CD4-positive, alpha-beta memory T cell (primary cell): ENCODE data around the gene NR4A2. TPM values are rescaled to one million over a fixed set of nuclear protein-coding genes. Genes with fewer than 3 reads are reported as not detected.

ENCODE experiments used
- CTCF ChIA-PET: fragments of 350-600 bp; sonication (Branson Sonifier 250); formaldehyde crosslinking; loops from one replicate; lab custom pipeline; 2021; ENCODE audit warnings: inconsistent platforms; ENCODE audit not compliant: partially characterized antibody; lab: Charles Lee
- POLR2A ChIA-PET: fragments of 350-600 bp; sonication (Branson Sonifier 250); formaldehyde crosslinking; loops from one replicate; lab custom pipeline; 2021; ENCODE audit not compliant: partially characterized antibody; lab: Charles Lee
- DNase-seq, 5 donors: peaks; one replicate each; pipeline versions ENCODE4 v3.0.0 to v3.0.0-alpha.2; 2020 to 2022; ENCODE audit warnings: mixed read lengths in 1 of 5
- H3K27ac ChIP-seq: one replicate; pipeline ENCODE4 v1.7.0; 2013; ENCODE audit warnings: low read depth, low read length
- H3K27me3 ChIP-seq: 2 replicates; pipeline ENCODE4 v1.7.0; 2013; ENCODE audit warnings: mild to moderate bottlenecking, low read length, moderate library complexity; ENCODE audit not compliant: insufficient read depth
- H3K36me3 ChIP-seq: 2 replicates; pipeline ENCODE4 v1.7.0; 2013; ENCODE audit warnings: mild to moderate bottlenecking, low read length, moderate library complexity; ENCODE audit not compliant: insufficient read depth
- H3K4me1 ChIP-seq: 2 replicates; pipeline ENCODE4 v1.7.0; 2013; ENCODE audit warnings: mild to moderate bottlenecking, low read length, moderate library complexity; ENCODE audit not compliant: insufficient read depth
- H3K4me3 ChIP-seq, 2 donors: one replicate each; pipeline ENCODE4 v1.7.0; 2013; ENCODE audit warnings: low read length in 2 of 2, mild to moderate bottlenecking in 1 of 2
- H3K9me3 ChIP-seq, 2 donors: one replicate each; pipeline ENCODE4 v1.7.0; 2013; ENCODE audit warnings: low read length in 2 of 2, control low read depth in 1 of 2; ENCODE audit not compliant: control insufficient read depth in 1 of 2
- H3K27ac Mint-ChIP-seq, 7 donors: one replicate each; pipeline ENCODE4 v1.8.0; 2020 to 2021; ENCODE audit warnings: mixed read lengths in 7 of 7, mild to moderate bottlenecking in 6 of 7, inconsistent platforms in 3 of 7, moderate library complexity in 3 of 7
- H3K27me3 Mint-ChIP-seq, 2 donors: one replicate each; pipeline ENCODE4 v1.8.0; 2020 to 2021; ENCODE audit warnings: mixed read lengths in 2 of 2
- H3K36me3 Mint-ChIP-seq, 2 donors: one replicate each; pipeline ENCODE4 v1.8.0; 2020 to 2021; ENCODE audit warnings: mixed read lengths in 2 of 2, inconsistent platforms in 1 of 2, mild to moderate bottlenecking in 1 of 2
- H3K4me1 Mint-ChIP-seq, 4 donors: one replicate each; pipeline ENCODE4 v1.8.0; 2020 to 2021; ENCODE audit warnings: mixed read lengths in 4 of 4, mild to moderate bottlenecking in 1 of 4
- H3K4me3 Mint-ChIP-seq, 8 donors: one replicate each; pipeline ENCODE4 v1.8.0; 2020 to 2021; ENCODE audit warnings: mixed read lengths in 8 of 8, mild to moderate bottlenecking in 7 of 8, moderate library complexity in 6 of 8, inconsistent platforms in 3 of 8
- H3K9me3 Mint-ChIP-seq, 8 donors: one replicate each; pipeline ENCODE4 v1.8.0; 2020 to 2021; ENCODE audit warnings: mixed read lengths in 8 of 8, mild to moderate bottlenecking in 5 of 8, inconsistent platforms in 3 of 8, moderate library complexity in 1 of 8
- intact Hi-C: fragments of 100-400 bp; cut with micrococcal nuclease; formaldehyde crosslinking; loops from one replicate; pipeline ENCODE4 v1.15.1; 2023
- polyA plus RNA-seq, 2 donors: library from polyadenylated mRNA; unstranded; fragments of 300-500 nt; fragmentation: Illumina TruSeq; gene quantifications; one replicate each; pipeline ENCODE4 v1.2.3, GENCODE V29; 2021
- total RNA-seq, 2 experiments: library from RNA; stranded (reverse); gene quantifications; one replicate each; pipeline ENCODE4 v1.2.3, GENCODE V29; 2021

NR4A2 gene
- total and polyA plus RNA-seq, 4 experiments from 2014 or later = 2.1 to 18.3 (median 5.8) TPM

DNA sequence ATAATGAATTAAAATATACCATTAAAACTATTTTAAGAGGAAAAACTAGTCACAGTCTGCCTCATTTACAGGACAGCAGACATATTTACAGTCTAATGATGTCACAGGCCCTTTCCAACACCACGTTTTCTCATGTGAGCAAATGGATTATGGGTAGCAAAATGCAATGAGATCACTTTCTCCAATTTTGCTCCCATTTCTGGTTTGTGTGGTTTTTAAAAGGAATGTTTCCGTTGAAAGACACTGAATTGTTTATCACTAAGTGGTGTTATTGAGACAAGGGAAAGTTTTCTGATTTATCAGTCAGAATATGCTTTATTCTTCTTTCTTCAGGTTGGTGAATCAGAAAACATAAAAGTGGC, 11.4 kb upstream of the NR4A2 start:
- CTCF ChIA-PET = interaction anchor here (1.7 kb wide), 1 partner anchor 9 kb away, joined by 9 read pairs; no protein-coding TSS in a partner anchor
- no peak for DNase-seq
- intact Hi-C loops = no loop called here

DNA sequence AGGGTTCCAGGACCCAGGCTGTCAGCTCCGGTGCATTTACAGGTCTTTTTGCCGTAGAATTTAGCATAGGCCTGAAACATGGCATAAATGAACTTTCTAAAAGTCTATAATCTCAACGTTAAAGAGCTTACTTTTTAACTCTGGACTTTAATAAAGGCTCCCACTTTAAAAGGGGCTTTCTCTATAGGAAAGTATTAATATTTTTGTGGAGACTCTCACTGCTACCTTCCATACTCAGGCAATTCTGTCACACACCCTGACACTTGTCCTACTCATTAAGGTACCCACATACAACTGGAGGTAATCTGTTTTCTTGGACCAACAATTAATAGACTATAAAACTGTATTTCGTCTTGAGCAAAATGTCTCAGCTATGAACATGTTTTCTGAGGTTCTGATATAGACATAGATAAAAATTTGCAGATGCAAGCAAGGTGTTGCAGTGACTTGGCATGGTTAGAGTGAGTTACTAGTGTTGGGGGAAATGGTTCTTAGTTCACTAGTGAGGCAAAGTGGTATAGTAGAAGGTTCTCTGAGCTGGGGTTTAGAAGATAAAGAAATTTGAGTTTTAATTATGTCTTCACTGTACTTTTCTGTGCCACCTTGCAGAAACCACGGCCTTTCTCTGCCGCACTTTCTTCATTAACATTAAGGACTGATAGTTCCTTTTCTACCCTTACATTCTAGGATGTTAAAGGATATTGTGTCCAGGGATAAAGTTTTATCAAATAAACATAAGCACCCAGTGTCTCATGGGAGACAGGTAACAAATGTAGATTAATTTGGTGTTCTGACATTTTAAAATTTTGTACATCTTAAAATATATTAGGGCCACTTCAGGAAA, 10.8 kb upstream of the NR4A2 start:
- peak overlapping the region; percentile 88 to 94 (median 91) for H3K4me3 Mint-ChIP-seq

More for the DNA sequence above, 11.4 kb upstream of the NR4A2 start:
- H3K9me3 Mint-ChIP-seq = no peaks in the 10 kb centered on the region
- H3K4me3 Mint-ChIP-seq = peak overlapping the region in 1 of 8 donors; percentile 5
- H3K27me3 Mint-ChIP-seq = peaks cover 0 to 2% of the 10 kb centered on the region in 2 donors
- no peaks in the 10 kb centered on the region for H3K36me3 ChIP-seq
- POLR2A ChIA-PET = interaction anchor here (1.3 to 9.7 kb wide), 5 partner anchors 12 to 92 kb away, joined by 4 to 136 read pairs (median 15); partner anchors contain the start of genes GPD2 and NR4A2
- peaks cover 30% of the 10 kb centered on the region for H3K4me1 ChIP-seq
- H3K9me3 ChIP-seq = no peaks in the 10 kb centered on the region
- no peak overlapping the region for H3K4me3 ChIP-seq
- H3K4me1 Mint-ChIP-seq = peaks cover 18 to 48% (median 28%) of the 10 kb centered on the region in 4 donors
- peaks cover 0 to 11% of the 10 kb centered on the region in 2 donors for H3K36me3 Mint-ChIP-seq
- H3K27ac ChIP-seq = no peak overlapping the region
- H3K27me3 ChIP-seq = no peaks in the 10 kb centered on the region
- peak overlapping the region in 5 of 7 donors; percentile 82 to 99 (median 99) for H3K27ac Mint-ChIP-seq

DNA sequence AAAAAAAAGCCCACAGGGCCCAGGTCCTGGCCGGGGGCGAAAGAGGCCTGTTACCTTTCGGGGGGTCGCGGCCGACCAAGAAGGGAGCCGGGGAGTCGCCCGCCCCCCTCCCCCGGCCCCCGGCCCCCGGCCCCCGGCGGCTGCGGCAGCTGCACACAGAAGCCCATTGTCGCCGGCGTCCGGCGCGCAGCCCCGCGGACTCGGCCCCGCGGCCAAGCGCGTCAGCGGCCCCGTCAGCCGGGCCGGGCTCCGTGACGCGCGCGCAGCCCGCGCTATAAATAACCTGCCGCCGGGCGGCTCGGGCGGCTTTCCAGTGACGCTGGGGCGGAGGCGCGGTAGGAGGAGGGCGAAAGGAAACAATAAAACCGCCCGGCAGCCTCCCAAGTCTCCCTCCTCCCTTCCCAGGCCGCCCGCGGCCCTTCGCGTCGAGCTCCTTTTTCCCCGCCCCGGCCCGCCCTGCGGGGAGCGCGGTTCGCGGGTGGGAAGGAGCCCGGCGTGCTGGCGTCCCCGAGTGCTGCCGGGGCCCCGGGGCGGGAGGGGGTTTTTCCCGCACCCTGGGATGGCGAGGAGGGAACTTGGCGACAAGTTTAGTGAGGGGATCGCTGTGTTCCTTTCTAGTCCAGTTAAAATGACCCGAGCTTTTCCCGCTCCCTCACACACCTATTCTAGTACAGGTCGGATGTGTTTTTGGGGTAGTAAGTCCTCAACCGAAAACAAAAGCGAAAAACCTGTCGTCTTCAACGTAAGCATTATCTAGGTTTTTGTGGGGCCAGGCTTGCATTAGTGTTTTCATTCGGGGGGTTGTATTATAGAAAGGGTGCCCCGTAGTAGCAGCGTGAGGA, 10.0 kb upstream of the NR4A2 start:
- peaks cover 37% of the 10 kb centered on the region for H3K4me1 ChIP-seq
- no peaks in the 10 kb centered on the region for H3K27me3 ChIP-seq
- Mint-ChIP-seq H3K36me3 (peaks cover 0 to 11% of the 10 kb centered on the region in 2 donors), H3K27me3 (peaks cover 0 to 2% of the 10 kb centered on the region in 2 donors), H3K9me3 (no peaks in the 10 kb centered on the region), H3K27ac (peak overlapping the region; percentile 95 to 100 (median 99)), H3K4me1 (peaks cover 21 to 48% (median 33%) of the 10 kb centered on the region in 4 donors), H3K4me3 (peak overlapping the region; percentile 91 to 99 (median 96))
- no peaks in the 10 kb centered on the region for H3K9me3 ChIP-seq
- H3K27ac ChIP-seq = peak overlapping the region; percentile 99
- intact Hi-C loops = loop anchor here (1.0 kb wide), 1 partner anchor 8 kb away; no protein-coding TSS in a partner anchor
- peak overlapping the region in 1 of 2 donors; percentile 91 for H3K4me3 ChIP-seq
- ChIA-PET CTCF (interaction anchor here (0.8 to 1.7 kb wide), 3 partner anchors 8 to 58 kb away, joined by 3 to 14 read pairs (median 9); no protein-coding TSS in a partner anchor), POLR2A (interaction anchor here (0.7 to 9.7 kb wide), 14 partner anchors 8 to 1097 kb away, joined by 3 to 136 read pairs (median 4); partner anchors contain the start of genes GPD2 and NR4A2)
- no peaks in the 10 kb centered on the region for H3K36me3 ChIP-seq
- DNase-seq = peak; percentile 90 to 94 (median 93)

More for the DNA sequence above, 10.8 kb upstream of the NR4A2 start:
- DNase-seq = peak in 4 of 5 donors; percentile 22 to 41 (median 28)
- Histone ChIP-seq H3K27me3 (no peaks in the 10 kb centered on the region), H3K36me3 (no peaks in the 10 kb centered on the region), H3K4me3 (peak overlapping the region in 1 of 2 donors; percentile 54), H3K9me3 (no peaks in the 10 kb centered on the region), H3K4me1 (peaks cover 36% of the 10 kb centered on the region), H3K27ac (peak overlapping the region; percentile 99)
- H3K4me1 Mint-ChIP-seq = peaks cover 21 to 48% (median 31%) of the 10 kb centered on the region in 4 donors
- CTCF ChIA-PET = interaction anchor here (0.8 to 1.7 kb wide), 3 partner anchors 9 to 57 kb away, joined by 3 to 14 read pairs (median 9); no protein-coding TSS in a partner anchor
- POLR2A ChIA-PET = interaction anchor here (0.7 to 9.7 kb wide), 12 partner anchors 7 to 1096 kb away, joined by 3 to 136 read pairs (median 4); partner anchors contain the start of genes GPD2 and NR4A2
- peaks cover 0 to 11% of the 10 kb centered on the region in 2 donors for H3K36me3 Mint-ChIP-seq
- H3K27me3 Mint-ChIP-seq = peaks cover 0 to 2% of the 10 kb centered on the region in 2 donors
- peak overlapping the region; percentile 95 to 99 (median 99) for H3K27ac Mint-ChIP-seq
- no peaks in the 10 kb centered on the region for H3K9me3 Mint-ChIP-seq
- intact Hi-C loops = no loop called here

DNA sequence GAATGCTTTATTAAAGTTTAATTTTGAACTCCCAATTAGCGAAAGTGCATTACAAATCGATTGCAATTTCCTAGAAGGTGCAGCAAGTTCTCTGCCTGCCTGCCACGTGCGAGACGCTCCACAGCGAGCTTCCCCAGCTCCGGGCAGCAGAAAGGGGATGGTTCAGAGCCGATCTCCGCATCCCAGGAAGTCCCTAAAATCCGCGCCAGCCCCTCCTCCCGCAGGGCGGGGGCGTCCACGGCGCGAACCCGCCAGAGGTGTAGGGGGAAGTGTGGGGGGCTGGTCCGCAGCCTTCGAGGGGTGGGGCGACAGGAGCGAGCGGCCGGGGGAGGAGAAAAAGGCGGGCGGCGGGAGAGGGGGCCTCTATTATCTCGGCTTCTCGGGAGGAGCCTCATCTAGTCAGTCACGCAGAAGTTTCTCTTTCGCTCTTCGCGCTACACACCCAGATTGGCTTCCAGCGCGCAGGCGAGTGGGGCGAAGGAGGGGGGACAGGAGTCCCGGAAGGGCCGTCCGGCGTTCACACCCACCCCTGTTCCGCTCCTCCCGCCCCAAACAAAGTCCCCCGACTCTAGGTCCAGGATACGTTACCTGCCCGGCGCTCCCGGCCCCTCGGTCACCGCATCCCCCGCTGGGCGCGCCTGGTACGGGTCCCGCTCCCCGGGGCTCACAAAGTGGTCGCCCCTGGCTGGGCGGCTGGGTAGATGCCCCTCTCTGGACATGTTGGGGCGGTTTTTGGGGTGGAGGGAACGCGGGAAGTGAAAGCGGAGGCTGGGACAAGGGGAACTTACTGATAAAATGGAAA, 9.1 kb upstream of the NR4A2 start:
- Mint-ChIP-seq H3K4me3 (peak overlapping the region; percentile 90 to 99 (median 96)), H3K4me1 (peaks cover 21 to 48% (median 33%) of the 10 kb centered on the region in 4 donors), H3K9me3 (no peaks in the 10 kb centered on the region), H3K36me3 (peaks cover 0 to 11% of the 10 kb centered on the region in 2 donors), H3K27me3 (peaks cover 0 to 2% of the 10 kb centered on the region in 2 donors), H3K27ac (peak overlapping the region; percentile 95 to 100 (median 99))
- peak; percentile 86 to 94 (median 87) for DNase-seq
- peak overlapping the region; percentile 99 for H3K27ac ChIP-seq
- intact Hi-C loops = loop anchor here (1.0 kb wide), 2 partner anchors 7 to 60 kb away; no protein-coding TSS in a partner anchor
- H3K4me1 ChIP-seq = peaks cover 37% of the 10 kb centered on the region
- ChIA-PET CTCF (interaction anchor here (0.6 to 2.3 kb wide), 9 partner anchors 7 to 921 kb away, joined by 3 to 14 read pairs (median 4); partner anchors contain the start of gene NR4A2), POLR2A (interaction anchor here (0.8 to 9.7 kb wide), 15 partner anchors 9 to 1550 kb away, joined by 3 to 136 read pairs (median 3); partner anchors contain the start of genes GPD2 and NR4A2)
- no peaks in the 10 kb centered on the region for H3K36me3 ChIP-seq
- H3K9me3 ChIP-seq = no peaks in the 10 kb centered on the region
- no peaks in the 10 kb centered on the region for H3K27me3 ChIP-seq
- peak overlapping the region; percentile 66 to 91 for H3K4me3 ChIP-seq

DNA sequence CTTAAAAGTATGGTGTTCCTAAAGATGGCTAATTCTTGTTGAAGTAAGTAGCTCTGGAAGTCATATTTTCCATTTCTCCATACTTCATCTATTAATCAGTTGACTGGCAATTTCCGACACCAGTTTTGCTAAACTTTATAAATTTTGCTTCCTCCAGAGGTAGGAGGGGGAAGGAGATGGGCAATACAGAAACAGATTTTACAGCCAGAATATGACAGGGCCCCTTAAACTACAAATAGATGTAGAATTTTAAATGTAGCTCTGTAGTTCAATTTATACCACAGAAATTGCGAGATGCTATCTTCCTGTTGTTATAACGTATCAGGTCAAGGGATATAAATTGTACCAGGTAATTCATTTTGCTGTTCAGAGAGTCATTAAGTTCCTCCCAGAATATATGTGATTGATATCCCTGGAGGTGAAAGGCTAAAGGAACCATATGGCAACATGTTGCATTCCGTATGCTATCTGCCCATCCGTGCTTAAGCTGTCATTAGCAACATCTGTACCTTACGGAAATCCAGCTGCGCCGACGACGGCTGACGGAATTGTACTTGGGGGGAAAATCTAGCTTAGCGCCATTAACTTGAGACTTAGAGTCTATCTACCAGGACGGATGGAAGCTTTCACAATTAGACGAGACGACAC, 8.4 kb upstream of the NR4A2 start:
- Mint-ChIP-seq H3K36me3 (peaks cover 0 to 11% of the 10 kb centered on the region in 2 donors), H3K9me3 (no peaks in the 10 kb centered on the region)
- DNase-seq = peak in 1 of 5 donors; percentile 74

More for the DNA sequence above, 8.4 kb upstream of the NR4A2 start:
- Histone ChIP-seq H3K27ac (peak overlapping the region; percentile 99), H3K27me3 (no peaks in the 10 kb centered on the region), H3K36me3 (no peaks in the 10 kb centered on the region), H3K4me3 (peak overlapping the region; percentile 66 to 91), H3K4me1 (peaks cover 44% of the 10 kb centered on the region), H3K9me3 (no peaks in the 10 kb centered on the region)
- H3K27me3 Mint-ChIP-seq = peaks cover 0 to 2% of the 10 kb centered on the region in 2 donors
- intact Hi-C loops = loop anchor here (1.0 kb wide), 1 partner anchor 60 kb away; no protein-coding TSS in a partner anchor
- H3K4me1 Mint-ChIP-seq = peaks cover 21 to 48% (median 33%) of the 10 kb centered on the region in 4 donors
- peak overlapping the region; percentile 90 to 99 (median 96) for H3K4me3 Mint-ChIP-seq
- ChIA-PET CTCF (interaction anchor here (0.6 to 2.3 kb wide), 9 partner anchors 9 to 921 kb away, joined by 3 to 10 read pairs (median 4); partner anchors contain the start of gene NR4A2), POLR2A (interaction anchor here (0.9 to 9.7 kb wide), 8 partner anchors 9 to 1551 kb away, joined by 3 to 136 read pairs (median 3); partner anchors contain the start of genes GPD2 and NR4A2)
- H3K27ac Mint-ChIP-seq = peak overlapping the region; percentile 95 to 100 (median 99)
